ENCODE measurements around the gene ANO1.

ANO1 gene

DNA sequence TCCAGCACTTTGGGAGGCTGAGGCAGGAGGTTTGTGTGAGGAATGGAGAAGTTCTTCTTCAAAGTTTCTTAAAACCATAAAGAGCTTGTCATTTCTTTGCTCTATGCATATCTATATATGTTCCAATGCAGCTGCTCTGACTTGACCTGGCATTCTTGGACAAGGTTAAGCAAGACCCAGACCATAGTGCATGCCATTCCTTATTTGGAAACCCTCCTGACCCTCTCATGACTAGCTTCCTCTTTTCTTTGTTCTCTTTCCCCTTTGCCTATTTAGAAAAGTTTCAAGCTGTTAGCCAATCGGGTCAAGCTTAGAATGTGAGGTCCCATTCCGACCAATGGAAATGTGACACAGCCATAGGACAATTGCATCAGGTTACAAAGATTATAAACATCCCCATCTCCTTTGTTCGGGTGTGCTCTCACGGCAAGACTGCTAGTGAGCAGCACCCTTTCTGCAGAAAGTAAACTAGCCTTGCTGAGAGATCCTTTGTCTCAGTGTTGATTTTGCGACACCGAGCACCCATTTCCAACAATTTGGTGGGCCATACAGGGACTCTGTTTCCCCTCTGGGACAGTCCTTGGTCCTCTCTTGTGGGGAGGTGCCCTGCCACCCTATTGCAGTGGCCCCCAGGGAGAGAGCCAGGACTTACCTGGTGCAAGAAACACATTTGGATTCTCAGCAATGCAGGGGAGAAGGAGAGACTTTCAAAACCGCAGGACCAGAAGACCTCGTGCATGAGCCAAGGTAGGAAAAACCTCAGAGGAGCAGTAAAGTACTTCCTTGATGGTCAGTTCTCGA is 39.9 kb upstream of the ANO1 start:
- no peak for DNase-seq (ENCODE audit: insufficient read length, low spot score)
- FAIRE-seq = no peak
- TF ChIP-seq POLR2A (IDR thresholded peaks at IDR 0.05; ENCODE audit: low read depth, low read length) = no peak

GRCh38 chr11:70040452-70040851 is 37.7 kb upstream of the ANO1 start:
- FAIRE-seq (no peak), DNase-seq (ENCODE audit: insufficient read length, low spot score) (no peak)
- no peak for TF ChIP-seq POLR2A (IDR thresholded peaks at IDR 0.05; ENCODE audit: low read depth, low read length)

GRCh38 chr11:70040869-70041501 is 37.1 kb upstream of the ANO1 start:
- TF ChIP-seq POLR2A (IDR thresholded peaks at IDR 0.05; ENCODE audit: low read depth, low read length) = no peak
- no peak for FAIRE-seq
- DNase-seq (ENCODE audit: insufficient read length, low spot score) = no peak

DNA sequence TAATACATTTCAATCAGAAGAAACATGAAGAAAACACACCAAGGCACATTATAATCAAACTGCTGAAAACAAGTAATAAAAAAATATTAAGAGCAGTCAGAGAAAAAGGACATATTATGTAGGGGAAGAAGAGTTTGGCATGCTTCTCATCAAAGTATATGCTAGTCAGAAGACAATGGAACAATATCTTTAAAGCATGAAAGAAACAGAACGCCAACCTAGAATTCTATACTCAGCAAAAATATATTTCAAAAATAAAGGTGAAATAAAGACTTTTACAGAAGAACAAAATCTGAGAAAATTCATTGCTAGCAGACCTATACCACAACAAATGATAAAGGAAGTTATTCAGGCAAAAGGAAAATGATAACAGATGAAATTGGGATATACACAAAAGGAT is 34.6 kb upstream of the ANO1 start:
- TF ChIP-seq POLR2A (IDR thresholded peaks at IDR 0.05; ENCODE audit: low read depth, low read length) = no peak
- no peak for FAIRE-seq
- no peak for DNase-seq (ENCODE audit: insufficient read length, low spot score)

GRCh38 chr11:70046089-70046488 is 32.0 kb upstream of the ANO1 start:
- FAIRE-seq (no peak), DNase-seq (ENCODE audit: insufficient read length, low spot score) (no peak)
- no peak for TF ChIP-seq POLR2A (IDR thresholded peaks at IDR 0.05; ENCODE audit: low read depth, low read length)

- DNase-seq (ENCODE audit: insufficient read length, low spot score) (no peak), FAIRE-seq (no peak)
- no peak for TF ChIP-seq POLR2A (IDR thresholded peaks at IDR 0.05; ENCODE audit: low read depth, low read length)
Measured at GRCh38 chr11:70048279-70049024, 29.7 kb upstream of the ANO1 start.

DNA sequence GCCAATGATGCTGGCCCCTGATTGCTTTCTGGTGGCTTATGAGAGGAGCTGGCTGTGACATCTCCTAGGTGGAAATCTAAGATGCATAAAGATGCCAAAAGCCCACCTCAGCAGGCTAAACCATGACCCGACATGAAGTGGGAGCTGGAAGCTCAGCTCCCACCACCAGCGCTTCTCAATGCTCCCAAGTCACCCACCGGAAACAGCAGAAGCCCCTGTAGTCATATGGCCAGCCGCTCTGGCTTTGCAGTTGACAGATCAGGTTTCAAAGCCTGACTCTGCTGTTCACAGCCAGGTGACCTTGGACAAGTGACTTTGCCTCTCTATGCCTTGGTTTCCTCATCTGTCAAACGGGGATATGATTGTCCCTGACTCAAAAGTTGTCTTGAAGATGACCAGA is 29.1 kb upstream of the ANO1 start:
- TF ChIP-seq POLR2A (IDR thresholded peaks at IDR 0.05; ENCODE audit: low read depth, low read length) = no peak
- FAIRE-seq (no peak), DNase-seq (ENCODE audit: insufficient read length, low spot score) (no peak)

DNA sequence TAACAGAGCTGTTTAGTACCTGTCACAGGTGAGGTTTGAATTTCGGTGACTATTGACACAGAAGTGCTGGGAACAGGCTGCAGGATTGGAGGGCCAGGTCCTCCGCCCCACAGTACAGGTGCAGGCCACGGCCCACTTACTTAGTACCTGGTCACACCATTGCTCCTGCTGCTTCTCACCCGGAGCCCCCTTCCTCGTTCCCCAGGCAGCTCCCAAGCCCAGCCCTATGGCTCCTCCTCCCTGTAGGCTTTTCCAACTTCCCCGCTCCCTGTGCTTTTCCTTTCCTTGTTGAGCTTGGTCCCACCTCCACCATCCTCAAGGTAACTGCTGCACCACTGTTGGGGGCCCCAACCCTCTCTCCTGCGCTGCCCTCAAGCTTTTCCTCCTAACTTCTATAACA is 27.9 kb upstream of the ANO1 start:
- TF ChIP-seq POLR2A (IDR thresholded peaks at IDR 0.05; ENCODE audit: low read depth, low read length) = no peak
- DNase-seq (ENCODE audit: insufficient read length, low spot score) = no peak
- FAIRE-seq = no peak

DNA sequence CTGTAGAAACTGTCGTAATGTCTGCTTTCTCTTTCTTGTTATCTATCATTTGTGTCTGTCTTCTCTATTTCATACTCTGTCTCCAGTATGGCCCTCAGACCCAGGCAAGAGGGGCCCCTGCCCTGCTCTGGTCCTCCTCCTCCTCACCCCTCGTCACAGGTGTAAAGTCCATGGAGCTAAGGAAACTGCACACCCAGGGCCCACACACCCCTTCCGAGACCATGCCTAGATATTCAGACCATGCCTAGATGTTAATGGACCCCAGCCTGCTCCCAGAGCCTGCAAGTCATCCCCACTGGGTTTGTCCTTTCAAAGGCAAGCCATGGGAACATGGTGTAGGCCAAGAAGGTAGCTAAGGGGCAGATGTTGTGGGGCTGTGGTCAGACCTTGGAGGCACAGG is 24.1 kb upstream of the ANO1 start:
- DNase-seq (ENCODE audit: insufficient read length, low spot score) (no peak), FAIRE-seq (no peak)

GRCh38 chr11:70055444-70055843 is 22.7 kb upstream of the ANO1 start:
- FAIRE-seq = no peak
- TF ChIP-seq POLR2A (IDR thresholded peaks at IDR 0.05; ENCODE audit: low read depth, low read length) = no peak
- DNase-seq (ENCODE audit: insufficient read length, low spot score) = no peak

More for the DNA sequence above, 24.1 kb upstream of the ANO1 start:
- TF ChIP-seq POLR2A (IDR thresholded peaks at IDR 0.05; ENCODE audit: low read depth, low read length) = no peak

DNA sequence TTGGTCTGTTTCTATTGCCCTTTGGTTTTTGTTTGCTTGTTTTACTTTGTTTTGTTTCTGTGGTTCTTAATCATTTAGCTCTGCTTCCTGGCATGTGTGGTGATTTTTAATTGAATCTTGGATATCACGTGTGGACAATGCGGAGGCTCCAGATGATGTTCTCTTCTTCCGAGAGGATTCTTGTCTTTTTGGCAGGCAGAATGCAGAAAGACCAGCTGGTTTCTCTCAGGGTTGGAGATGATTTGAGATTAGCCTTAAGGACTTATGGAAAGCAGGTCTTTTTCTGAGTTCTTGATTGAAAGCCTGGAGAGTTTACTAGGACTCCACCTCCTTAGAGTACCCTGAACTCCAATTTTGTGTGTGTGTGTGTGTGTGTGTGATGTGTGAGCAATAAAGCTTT is 21.0 kb upstream of the ANO1 start:
- FAIRE-seq = no peak
- DNase-seq (ENCODE audit: insufficient read length, low spot score) = no peak
- no peak for TF ChIP-seq POLR2A (IDR thresholded peaks at IDR 0.05; ENCODE audit: low read depth, low read length)

GRCh38 chr11:70059971-70060370 is 18.1 kb upstream of the ANO1 start:
- no peak for DNase-seq (ENCODE audit: insufficient read length, low spot score)
- FAIRE-seq = no peak
- no peak for TF ChIP-seq POLR2A (IDR thresholded peaks at IDR 0.05; ENCODE audit: low read depth, low read length)

- DNase-seq (ENCODE audit: insufficient read length, low spot score) (no peak), FAIRE-seq (no peak)
- TF ChIP-seq POLR2A (IDR thresholded peaks at IDR 0.05; ENCODE audit: low read depth, low read length) = no peak
Measured at GRCh38 chr11:70060611-70061293, 17.4 kb upstream of the ANO1 start.

- no peak for TF ChIP-seq POLR2A (IDR thresholded peaks at IDR 0.05; ENCODE audit: low read depth, low read length)
- DNase-seq (ENCODE audit: insufficient read length, low spot score) (no peak), FAIRE-seq (no peak)
Measured at GRCh38 chr11:70061734-70062133, 16.4 kb upstream of the ANO1 start.
